ENCODE measurements around the gene KLHL36.

DNA sequence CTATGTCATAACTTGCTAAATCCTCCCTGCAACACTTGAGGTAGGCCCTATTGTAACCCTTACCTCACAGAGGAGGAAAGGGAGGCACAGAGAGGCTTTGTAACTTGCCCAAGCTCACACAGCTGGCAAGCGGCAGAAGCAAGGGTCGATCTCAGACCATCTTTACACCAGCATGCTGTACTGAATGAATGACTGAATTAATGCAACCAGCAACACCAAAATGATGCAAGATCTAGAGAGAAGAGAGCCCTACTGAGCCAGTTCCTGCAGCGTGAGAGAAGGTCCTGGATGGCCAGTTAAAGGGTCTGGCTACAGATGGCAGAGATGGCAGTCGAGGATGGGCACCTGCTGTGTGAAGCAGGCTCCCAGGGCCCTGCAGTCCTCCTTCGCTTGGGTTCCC lies 8.2 kb upstream of the KLHL36 start:
- TF ChIP-seq PPARA (CRISPR knock-in tag; IDR thresholded peaks at IDR 0.05; ENCODE audit: borderline replicate concordance): no peak
- TF ChIP-seq, protein P1, sequence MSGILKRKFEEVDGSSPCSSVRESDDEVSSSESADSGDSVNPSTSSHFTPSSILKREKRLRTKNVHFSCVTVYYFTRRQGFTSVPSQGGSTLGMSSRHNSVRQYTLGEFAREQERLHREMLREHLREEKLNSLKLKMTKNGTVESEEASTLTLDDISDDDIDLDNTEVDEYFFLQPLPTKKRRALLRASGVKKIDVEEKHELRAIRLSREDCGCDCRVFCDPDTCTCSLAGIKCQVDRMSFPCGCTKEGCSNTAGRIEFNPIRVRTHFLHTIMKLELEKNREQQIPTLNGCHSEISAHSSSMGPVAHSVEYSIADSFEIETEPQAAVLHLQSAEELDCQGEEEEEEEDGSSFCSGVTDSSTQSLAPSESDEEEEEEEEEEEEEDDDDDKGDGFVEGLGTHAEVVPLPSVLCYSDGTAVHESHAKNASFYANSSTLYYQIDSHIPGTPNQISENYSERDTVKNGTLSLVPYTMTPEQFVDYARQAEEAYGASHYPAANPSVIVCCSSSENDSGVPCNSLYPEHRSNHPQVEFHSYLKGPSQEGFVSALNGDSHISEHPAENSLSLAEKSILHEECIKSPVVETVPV (CRISPR knock-in tag; IDR thresholded peaks at IDR 0.05): no peak
- no peak for TF ChIP-seq OSR1 (CRISPR knock-in tag; IDR thresholded peaks at IDR 0.05)
- TF ChIP-seq ZFP3 (CRISPR knock-in tag; IDR thresholded peaks at IDR 0.05): no peak
- TF ChIP-seq, protein P2, sequence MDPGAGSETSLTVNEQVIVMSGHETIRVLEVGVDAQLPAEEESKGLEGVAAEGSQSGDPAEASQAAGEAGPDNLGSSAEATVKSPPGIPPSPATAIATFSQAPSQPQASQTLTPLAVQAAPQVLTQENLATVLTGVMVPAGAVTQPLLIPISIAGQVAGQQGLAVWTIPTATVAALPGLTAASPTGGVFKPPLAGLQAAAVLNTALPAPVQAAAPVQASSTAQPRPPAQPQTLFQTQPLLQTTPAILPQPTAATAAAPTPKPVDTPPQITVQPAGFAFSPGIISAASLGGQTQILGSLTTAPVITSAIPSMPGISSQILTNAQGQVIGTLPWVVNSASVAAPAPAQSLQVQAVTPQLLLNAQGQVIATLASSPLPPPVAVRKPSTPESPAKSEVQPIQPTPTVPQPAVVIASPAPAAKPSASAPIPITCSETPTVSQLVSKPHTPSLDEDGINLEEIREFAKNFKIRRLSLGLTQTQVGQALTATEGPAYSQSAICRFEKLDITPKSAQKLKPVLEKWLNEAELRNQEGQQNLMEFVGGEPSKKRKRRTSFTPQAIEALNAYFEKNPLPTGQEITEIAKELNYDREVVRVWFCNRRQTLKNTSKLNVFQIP (CRISPR knock-in tag; IDR thresholded peaks at IDR 0.05; ENCODE audit: borderline replicate concordance, low read depth): no peak
- no peak for TF ChIP-seq ZNF70 (CRISPR knock-in tag; IDR thresholded peaks at IDR 0.05)
- TF ChIP-seq RARB (CRISPR knock-in tag; IDR thresholded peaks at IDR 0.05): no peak
- no peak for TF ChIP-seq ZFP30 (CRISPR knock-in tag; IDR thresholded peaks at IDR 0.05)
- TF ChIP-seq, protein P3, sequence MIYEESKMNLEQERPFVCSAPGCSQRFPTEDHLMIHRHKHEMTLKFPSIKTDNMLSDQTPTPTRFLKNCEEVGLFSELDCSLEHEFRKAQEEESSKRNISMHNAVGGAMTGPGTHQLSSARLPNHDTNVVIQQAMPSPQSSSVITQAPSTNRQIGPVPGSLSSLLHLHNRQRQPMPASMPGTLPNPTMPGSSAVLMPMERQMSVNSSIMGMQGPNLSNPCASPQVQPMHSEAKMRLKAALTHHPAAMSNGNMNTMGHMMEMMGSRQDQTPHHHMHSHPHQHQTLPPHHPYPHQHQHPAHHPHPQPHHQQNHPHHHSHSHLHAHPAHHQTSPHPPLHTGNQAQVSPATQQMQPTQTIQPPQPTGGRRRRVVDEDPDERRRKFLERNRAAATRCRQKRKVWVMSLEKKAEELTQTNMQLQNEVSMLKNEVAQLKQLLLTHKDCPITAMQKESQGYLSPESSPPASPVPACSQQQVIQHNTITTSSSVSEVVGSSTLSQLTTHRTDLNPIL (CRISPR knock-in tag; IDR thresholded peaks at IDR 0.05; ENCODE audit: low read depth): no peak
- TF ChIP-seq, protein P4, sequence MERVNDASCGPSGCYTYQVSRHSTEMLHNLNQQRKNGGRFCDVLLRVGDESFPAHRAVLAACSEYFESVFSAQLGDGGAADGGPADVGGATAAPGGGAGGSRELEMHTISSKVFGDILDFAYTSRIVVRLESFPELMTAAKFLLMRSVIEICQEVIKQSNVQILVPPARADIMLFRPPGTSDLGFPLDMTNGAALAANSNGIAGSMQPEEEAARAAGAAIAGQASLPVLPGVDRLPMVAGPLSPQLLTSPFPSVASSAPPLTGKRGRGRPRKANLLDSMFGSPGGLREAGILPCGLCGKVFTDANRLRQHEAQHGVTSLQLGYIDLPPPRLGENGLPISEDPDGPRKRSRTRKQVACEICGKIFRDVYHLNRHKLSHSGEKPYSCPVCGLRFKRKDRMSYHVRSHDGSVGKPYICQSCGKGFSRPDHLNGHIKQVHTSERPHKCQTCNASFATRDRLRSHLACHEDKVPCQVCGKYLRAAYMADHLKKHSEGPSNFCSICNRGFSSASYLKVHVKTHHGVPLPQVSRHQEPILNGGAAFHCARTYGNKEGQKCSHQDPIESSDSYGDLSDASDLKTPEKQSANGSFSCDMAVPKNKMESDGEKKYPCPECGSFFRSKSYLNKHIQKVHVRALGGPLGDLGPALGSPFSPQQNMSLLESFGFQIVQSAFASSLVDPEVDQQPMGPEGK (CRISPR knock-in tag; IDR thresholded peaks at IDR 0.05; ENCODE audit: borderline replicate concordance): no peak
- TF ChIP-seq GLIS3 (CRISPR knock-in tag; IDR thresholded peaks at IDR 0.05): no peak

All from SK-N-SH treated with all-trans-retinoic acid at 6 μM for 48 hours (cell line).